ENCODE data around the gene MNAT1. TPM values are rescaled to one million over a fixed set of nuclear protein-coding genes. Genes with fewer than 3 reads are reported as not detected.
A peak's percentile ranks its signal among the peaks of the same experiment; 100 is the strongest.

The MNAT1 gene
- polyA plus RNA-seq, 3 donors = 4.1 to 5.8 (median 4.5) TPM

DNA sequence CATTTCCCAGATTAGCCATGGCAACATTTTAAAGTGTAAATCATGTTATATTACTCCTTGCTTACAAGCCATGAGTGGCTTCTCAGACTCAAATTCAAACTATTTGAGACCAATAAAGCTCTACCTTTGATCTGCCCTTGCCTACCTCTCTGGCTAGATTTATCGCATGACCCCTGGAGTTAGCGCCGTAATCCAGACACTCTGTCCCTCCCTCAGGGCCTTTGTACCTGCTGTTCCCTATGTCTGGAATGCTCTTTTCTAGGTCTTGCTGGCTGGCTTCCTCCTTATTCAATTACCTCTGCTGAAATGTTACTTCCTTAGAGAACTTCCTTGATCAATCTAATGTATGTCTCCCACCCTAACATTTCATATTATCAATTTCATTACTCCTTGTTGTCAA lies 26.7 kb upstream of the MNAT1 start:
- Histone ChIP-seq H3K79me2 (ENCODE audit: insufficient read depth, low read length) (no peaks in the 10 kb centered on the region), H3K9me3 (replicated peaks in 1 of 2; ENCODE audit: control insufficient read depth in 1 of 2, insufficient read depth in 1 of 2, low read length in 2 of 2) (no peaks in the 10 kb centered on the region), H3K4me1 (ENCODE audit: control insufficient read depth in 1 of 2, insufficient read depth in 2 of 2, low read length in 2 of 2) (no peaks in the 10 kb centered on the region), H4K20me1 (ENCODE audit: insufficient read depth, low read length) (no peaks in the 10 kb centered on the region), H2AFZ (ENCODE audit: insufficient read depth, low read depth, low read length, poor library complexity, severe bottlenecking) (no peak overlapping the region), H3K4me2 (replicated peaks; ENCODE audit: extremely low read depth, low read length, poor library complexity, severe bottlenecking) (no peak overlapping the region), H3K4me3 (replicated peaks in 1 of 3; ENCODE audit: low read depth in 2 of 3, low read length in 3 of 3) (no peak overlapping the region), H3K27ac (ENCODE audit: low read depth in 1 of 2, low read length in 2 of 2) (no peak overlapping the region), H3K9ac (ENCODE audit: insufficient read depth, low read length, poor library complexity, severe bottlenecking) (no peak overlapping the region), H3K36me3 (replicated peaks in 1 of 2; ENCODE audit: control insufficient read depth in 1 of 2, insufficient read depth in 2 of 2, low read length in 2 of 2) (no peaks in the 10 kb centered on the region), H3K27me3 (ENCODE audit: control insufficient read depth in 2 of 2, insufficient read depth in 2 of 2, low read length in 2 of 2) (peaks cover 24 to 25% of the 10 kb centered on the region in 2 donors)
- DNase-seq = no peak
- H3K36me3 Mint-ChIP-seq = no peaks in the 10 kb centered on the region
- H3K27me3 Mint-ChIP-seq (ENCODE audit: low read depth in 3 of 3) = peaks cover 7 to 24% (median 13%) of the 10 kb centered on the region in 3 donors
- H3K27ac Mint-ChIP-seq = no peak overlapping the region
- intact Hi-C loops (cut with micrococcal nuclease) = no loop called here
- H3K9me3 Mint-ChIP-seq = peaks cover 0 to 4% (median 0%) of the 10 kb centered on the region in 7 donors
- peak overlapping the region in 1 of 2 donors; percentile 43 for H3K4me3 Mint-ChIP-seq
- no peaks in the 10 kb centered on the region for H3K4me1 Mint-ChIP-seq
- TF ChIP-seq, protein P1, sequence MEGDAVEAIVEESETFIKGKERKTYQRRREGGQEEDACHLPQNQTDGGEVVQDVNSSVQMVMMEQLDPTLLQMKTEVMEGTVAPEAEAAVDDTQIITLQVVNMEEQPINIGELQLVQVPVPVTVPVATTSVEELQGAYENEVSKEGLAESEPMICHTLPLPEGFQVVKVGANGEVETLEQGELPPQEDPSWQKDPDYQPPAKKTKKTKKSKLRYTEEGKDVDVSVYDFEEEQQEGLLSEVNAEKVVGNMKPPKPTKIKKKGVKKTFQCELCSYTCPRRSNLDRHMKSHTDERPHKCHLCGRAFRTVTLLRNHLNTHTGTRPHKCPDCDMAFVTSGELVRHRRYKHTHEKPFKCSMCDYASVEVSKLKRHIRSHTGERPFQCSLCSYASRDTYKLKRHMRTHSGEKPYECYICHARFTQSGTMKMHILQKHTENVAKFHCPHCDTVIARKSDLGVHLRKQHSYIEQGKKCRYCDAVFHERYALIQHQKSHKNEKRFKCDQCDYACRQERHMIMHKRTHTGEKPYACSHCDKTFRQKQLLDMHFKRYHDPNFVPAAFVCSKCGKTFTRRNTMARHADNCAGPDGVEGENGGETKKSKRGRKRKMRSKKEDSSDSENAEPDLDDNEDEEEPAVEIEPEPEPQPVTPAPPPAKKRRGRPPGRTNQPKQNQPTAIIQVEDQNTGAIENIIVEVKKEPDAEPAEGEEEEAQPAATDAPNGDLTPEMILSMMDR (IDR thresholded peaks at IDR 0.05) = no peak
- WGBS (ENCODE audit: insufficient coverage) = 100% methylated on average over 3 of the region's 3 CpGs

DNA sequence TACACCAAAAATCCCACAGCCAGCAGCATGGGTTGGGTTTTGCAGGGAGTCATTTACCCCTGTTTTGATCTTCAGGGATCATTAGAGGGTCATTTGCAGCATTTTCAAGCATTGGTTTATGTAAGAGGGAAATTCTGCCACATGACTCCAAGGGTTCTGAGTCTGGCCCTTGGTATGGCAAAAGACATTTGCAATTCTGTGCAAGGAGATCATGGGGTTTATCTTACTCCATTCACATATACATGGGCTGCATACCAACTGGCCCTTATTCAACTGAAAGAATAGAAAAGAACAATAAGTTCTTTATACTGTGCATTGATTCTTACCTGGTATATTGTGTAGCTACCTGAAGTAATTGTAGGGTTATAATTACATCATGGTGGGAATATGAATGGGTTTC lies 24.1 kb upstream of the MNAT1 start:
- no peak overlapping the region for H3K9ac ChIP-seq (ENCODE audit: insufficient read depth, low read length, poor library complexity, severe bottlenecking)
- no peak overlapping the region for H3K27ac ChIP-seq (ENCODE audit: low read depth in 1 of 2, low read length in 2 of 2)
- H3K27me3 ChIP-seq (ENCODE audit: control insufficient read depth in 2 of 2, insufficient read depth in 2 of 2, low read length in 2 of 2) = peaks cover 32 to 38% of the 10 kb centered on the region in 2 donors
- no peaks in the 10 kb centered on the region for H4K20me1 ChIP-seq (ENCODE audit: insufficient read depth, low read length)
- H3K9me3 ChIP-seq (replicated peaks in 1 of 2; ENCODE audit: control insufficient read depth in 1 of 2, insufficient read depth in 1 of 2, low read length in 2 of 2) = no peaks in the 10 kb centered on the region
- H3K27me3 Mint-ChIP-seq (ENCODE audit: low read depth in 3 of 3) = peaks cover 17 to 31% (median 25%) of the 10 kb centered on the region in 3 donors
- H3K4me3 Mint-ChIP-seq = no peak overlapping the region
- intact Hi-C loops (cut with micrococcal nuclease) = no loop called here
- H2AFZ ChIP-seq (ENCODE audit: insufficient read depth, low read depth, low read length, poor library complexity, severe bottlenecking) = no peak overlapping the region
- H3K4me1 Mint-ChIP-seq = no peaks in the 10 kb centered on the region
- H3K4me3 ChIP-seq (replicated peaks in 1 of 3; ENCODE audit: low read depth in 2 of 3, low read length in 3 of 3) = no peak overlapping the region
- no peak overlapping the region for H3K27ac Mint-ChIP-seq
- DNase-seq = no peak
- no peaks in the 10 kb centered on the region for H3K36me3 ChIP-seq (replicated peaks in 1 of 2; ENCODE audit: control insufficient read depth in 1 of 2, insufficient read depth in 2 of 2, low read length in 2 of 2)
- H3K36me3 Mint-ChIP-seq = no peaks in the 10 kb centered on the region
- no peak overlapping the region for H3K4me2 ChIP-seq (replicated peaks; ENCODE audit: extremely low read depth, low read length, poor library complexity, severe bottlenecking)
- H3K79me2 ChIP-seq (ENCODE audit: insufficient read depth, low read length) = no peaks in the 10 kb centered on the region
- no peaks in the 10 kb centered on the region for H3K4me1 ChIP-seq (ENCODE audit: control insufficient read depth in 1 of 2, insufficient read depth in 2 of 2, low read length in 2 of 2)
- TF ChIP-seq, protein P1 (IDR thresholded peaks at IDR 0.05) = no peak
- H3K9me3 Mint-ChIP-seq = peaks cover 0 to 2% (median 0%) of the 10 kb centered on the region in 7 donors

Measured in CD14-positive monocyte (primary cell).